NCI-H524 treated with DMSO at 0.1 percent for 48 hours (cell line): Measurements from ENCODE around the gene MAMDC4.

Experiments
- DNase-seq: peaks from one replicate; lab custom pipeline; 2025; lab: John Stamatoyannopoulos, UW

MAMDC4 gene

DNA sequence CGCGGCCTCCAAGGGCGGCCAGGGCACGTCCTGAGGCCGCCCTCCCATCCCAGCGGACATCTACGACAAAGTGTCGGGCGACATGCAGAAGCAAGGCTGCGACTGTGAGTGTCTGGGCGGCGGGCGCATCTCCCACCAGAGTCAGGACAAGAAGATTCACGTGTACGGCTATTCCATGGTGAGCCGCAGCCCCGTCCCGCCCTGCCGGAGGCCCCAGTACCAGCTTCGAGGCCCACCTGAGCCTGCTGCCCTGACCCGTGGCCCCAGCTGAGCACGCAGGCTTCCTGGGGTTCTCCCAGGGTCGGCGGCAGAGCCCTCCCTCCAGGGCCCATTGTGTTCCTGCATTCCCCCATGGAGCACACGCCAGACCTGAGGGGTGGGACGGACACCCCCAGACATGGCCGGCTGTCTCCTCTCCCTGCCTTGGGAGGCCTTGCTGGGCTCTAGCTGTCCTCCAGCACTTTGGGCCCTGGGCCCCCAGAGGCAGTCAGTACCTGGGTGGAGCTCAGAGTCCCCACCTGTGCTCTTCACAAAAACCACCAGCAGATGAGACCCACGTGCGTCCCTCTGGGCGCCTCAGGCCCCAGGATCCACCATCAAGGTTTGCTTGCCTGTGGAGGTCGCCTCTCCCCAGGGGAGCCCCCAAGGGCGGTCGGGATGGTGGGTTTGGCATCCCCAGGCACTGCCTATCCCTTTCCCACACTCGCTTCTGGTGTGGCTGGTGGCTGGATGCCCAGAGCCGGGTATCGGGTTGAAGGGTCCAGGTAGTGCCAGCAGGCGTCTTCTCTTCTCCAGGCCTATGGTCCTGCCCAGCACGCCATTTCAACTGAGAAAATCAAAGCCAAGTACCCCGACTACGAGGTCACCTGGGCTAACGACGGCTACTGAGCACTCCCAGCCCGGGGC, 1.9 kb upstream of the MAMDC4 start:
- DNase-seq, result no peak

- DNase-seq, result no peak
Measured at GRCh38 chr9:136850866-136851775, 1.0 kb upstream of the MAMDC4 start.

DNA sequence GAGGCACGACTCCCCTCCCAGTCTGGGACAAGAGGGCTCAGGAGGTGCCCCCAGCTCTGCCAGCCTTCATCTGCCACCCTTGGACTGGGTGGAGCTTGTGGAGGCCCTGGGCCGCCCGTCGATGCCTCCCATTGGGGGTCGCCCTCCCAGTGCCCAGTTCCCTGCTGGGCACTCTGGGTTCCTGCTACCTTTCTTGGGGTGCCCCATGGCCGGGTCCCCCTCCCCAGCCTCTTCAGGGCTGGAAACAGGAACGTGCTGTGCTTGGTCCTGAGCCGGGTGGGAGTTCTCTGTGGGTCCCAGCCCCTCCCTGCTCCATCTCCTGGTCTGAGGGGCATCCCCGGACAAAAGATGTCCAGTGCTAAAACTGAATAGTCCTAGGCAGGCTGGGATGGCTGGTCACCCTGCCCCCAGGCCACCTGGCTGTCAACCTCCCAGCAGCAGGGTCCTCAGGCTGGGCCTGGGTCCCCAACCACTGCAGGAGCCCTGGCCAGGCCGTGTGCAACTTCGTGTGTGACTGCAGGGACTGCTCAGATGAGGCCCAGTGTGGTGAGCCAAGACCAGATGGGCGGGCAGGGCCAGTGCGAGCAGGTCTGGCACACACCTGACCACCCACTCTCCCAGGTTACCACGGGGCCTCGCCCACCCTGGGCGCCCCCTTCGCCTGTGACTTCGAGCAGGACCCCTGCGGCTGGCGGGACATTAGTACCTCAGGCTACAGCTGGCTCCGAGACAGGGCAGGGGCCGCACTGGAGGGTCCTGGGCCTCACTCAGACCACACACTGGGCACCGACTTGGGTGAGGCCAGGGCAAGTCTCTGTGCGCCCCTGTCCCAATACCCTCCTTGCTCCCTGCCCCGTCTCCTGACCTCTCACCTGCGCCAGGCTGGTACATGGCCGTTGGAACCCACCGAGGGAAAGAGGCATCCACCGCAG, 784 bp downstream of the MAMDC4 start:
- DNase-seq, result no peak

DNA sequence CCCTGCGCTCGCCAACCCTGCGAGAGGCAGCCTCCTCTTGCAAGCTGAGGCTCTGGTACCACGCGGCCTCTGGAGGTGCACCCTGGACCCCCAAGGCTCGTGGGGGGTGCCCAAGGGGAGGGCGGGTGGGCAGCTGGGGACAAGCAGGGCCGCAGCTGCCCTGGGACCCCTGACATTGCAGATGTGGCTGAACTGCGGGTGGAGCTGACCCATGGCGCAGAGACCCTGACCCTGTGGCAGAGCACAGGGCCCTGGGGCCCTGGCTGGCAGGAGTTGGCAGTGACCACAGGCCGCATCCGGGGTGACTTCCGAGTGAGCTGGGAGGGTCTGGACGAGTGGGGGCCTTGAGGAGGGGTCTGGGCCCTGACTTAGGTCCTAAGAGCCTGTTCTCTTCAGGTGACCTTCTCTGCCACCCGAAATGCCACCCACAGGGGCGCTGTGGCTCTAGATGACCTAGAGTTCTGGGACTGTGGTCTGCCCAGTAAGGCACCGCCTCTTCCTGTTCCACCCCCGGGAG, 1.5 kb downstream of the MAMDC4 start:
- no peak for DNase-seq

DNA sequence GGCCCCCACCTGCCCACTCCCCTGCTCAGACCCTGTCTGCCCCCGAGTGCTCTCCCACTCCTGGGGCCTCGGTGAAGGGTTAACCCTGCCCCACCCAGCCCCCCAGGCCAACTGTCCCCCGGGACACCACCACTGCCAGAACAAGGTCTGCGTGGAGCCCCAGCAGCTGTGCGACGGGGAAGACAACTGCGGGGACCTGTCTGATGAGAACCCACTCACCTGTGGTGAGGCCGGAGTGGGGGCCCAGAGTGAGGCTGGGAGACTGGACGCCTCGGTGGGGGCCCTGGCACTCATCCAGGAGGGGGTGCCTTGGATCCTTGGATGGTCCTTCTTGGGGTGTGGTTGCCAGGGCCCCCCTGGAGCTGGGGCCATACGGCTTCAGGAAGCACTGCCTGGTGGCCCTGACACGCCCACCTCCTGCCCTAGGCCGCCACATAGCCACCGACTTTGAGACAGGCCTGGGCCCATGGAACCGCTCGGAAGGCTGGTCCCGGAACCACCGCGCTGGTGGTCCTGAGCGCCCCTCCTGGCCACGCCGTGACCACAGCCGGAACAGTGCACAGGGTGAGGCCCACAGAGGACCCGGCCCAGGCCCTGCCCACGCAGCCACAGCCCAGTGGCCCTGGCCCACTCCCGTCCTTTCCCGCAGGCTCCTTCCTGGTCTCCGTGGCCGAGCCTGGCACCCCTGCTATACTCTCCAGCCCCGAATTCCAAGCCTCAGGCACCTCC, 2.1 kb downstream of the MAMDC4 start:
- no peak for DNase-seq

DNA sequence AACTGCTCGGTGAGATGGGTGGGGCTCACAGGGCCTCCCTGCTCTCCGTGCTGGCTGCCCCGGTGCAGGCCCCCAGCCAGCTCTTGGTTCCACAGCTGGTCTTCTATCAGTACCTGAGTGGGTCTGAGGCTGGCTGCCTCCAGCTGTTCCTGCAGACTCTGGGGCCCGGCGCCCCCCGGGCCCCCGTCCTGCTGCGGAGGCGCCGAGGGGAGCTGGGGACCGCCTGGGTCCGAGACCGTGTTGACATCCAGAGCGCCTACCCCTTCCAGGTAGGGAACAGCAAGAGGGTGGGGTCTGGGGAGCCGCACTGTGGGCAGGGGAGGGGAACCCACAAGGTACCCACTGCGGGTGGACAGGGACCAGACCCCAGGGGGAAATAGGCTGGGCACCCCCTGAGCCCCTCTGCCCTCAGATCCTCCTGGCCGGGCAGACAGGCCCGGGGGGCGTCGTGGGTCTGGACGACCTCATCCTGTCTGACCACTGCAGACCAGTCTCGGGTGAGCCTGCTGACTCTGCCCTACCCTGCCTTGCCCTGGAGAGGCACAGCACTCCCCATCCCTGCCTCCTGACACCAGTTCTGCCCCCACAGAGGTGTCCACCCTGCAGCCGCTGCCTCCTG, 2.8 kb downstream of the MAMDC4 start:
- no peak for DNase-seq

DNA sequence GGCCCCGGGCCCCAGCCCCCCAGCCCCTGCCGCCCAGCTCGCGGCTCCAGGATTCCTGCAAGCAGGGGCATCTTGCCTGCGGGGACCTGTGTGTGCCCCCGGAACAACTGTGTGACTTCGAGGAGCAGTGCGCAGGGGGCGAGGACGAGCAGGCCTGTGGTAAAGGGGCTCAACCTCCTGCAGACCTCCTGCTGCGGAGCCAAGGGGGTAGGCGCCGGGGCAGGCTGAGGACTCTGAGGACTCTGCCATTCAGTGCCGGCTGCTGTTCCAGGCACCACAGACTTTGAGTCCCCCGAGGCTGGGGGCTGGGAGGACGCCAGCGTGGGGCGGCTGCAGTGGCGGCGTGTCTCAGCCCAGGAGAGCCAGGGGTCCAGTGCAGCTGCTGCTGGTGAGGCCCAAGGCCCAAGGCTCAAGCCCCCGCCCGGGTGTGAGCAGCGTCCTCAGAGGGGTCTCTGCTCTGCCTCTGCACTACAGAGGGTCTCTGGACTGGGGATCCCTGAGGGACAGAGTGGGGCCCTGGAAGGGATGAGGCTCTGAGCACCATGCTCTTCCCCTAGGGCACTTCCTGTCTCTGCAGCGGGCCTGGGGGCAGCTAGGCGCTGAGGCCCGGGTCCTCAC, 3.4 kb downstream of the MAMDC4 start:
- DNase-seq, result no peak

DNA sequence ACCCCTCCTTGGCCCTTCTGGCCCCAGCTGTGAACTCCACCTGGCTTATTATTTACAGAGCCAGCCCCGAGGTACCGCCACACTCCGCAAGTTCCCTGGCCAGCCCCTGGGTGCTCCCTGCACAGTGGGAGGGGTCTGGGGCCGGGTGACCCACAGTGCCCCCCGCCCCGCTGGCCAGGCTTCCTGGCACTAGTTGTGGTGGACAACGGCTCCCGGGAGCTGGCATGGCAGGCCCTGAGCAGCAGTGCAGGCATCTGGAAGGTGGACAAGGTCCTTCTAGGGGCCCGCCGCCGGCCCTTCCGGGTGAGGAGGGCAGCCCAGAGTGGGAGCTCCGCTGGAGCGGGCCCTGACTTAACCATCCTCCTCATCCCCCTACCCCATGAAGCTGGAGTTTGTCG, 3.9 kb downstream of the MAMDC4 start:
- no peak for DNase-seq

GRCh38 chr9:136856541-136857141, 4.5 kb downstream of the MAMDC4 start:
- DNase-seq, result no peak

DNA sequence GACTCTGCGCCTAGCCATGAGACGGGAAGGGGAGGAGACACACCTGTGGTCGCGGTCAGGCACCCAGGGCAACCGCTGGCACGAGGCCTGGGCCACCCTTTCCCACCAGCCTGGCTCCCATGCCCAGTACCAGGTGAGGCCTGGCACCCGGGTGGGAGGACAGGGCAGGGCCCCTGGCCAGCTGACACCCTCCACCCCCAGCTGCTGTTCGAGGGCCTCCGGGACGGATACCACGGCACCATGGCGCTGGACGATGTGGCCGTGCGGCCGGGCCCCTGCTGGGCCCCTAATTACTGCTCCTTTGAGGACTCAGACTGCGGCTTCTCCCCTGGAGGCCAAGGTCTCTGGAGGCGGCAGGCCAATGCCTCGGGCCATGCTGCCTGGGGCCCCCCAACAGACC, 5.0 kb downstream of the MAMDC4 start:
- DNase-seq, result no peak

DNA sequence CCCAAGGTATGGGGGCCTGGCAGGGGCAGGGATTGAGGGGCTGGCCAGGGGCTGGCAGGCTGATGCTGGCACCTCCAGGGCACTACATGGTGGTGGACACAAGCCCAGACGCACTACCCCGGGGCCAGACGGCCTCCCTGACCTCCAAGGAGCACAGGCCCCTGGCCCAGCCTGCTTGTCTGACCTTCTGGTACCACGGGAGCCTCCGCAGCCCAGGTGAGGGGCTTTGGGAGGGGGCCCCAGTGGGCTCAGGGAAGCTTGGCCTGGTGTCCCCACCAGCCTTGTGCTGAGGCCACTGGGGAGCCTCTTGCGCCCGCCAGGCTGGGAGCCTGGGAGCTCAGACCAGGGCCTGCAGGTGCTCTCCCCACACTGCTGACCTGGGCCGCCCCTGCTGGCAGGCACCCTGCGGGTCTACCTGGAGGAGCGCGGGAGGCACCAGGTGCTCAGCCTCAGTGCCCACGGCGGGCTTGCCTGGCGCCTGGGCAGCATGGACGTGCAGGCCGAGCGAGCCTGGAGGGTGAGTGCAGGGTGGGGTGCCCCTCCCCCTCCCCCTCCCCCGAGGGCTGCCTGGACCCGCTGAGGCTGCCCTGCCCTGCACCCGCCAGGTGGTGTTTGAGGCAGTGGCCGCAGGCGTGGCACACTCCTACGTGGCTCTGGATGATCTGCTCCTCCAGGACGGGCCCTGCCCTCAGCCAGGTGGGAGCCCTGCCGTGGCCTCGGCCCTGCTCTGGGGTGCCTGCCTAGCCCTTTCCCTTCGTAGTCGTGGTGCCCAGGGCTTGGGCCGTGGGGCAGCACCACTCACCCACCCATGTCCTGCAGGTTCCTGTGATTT, 5.7 kb downstream of the MAMDC4 start:
- no peak for DNase-seq

- no peak for DNase-seq
Measured at GRCh38 chr9:136858452-136858843, 6.3 kb downstream of the MAMDC4 start.

DNA sequence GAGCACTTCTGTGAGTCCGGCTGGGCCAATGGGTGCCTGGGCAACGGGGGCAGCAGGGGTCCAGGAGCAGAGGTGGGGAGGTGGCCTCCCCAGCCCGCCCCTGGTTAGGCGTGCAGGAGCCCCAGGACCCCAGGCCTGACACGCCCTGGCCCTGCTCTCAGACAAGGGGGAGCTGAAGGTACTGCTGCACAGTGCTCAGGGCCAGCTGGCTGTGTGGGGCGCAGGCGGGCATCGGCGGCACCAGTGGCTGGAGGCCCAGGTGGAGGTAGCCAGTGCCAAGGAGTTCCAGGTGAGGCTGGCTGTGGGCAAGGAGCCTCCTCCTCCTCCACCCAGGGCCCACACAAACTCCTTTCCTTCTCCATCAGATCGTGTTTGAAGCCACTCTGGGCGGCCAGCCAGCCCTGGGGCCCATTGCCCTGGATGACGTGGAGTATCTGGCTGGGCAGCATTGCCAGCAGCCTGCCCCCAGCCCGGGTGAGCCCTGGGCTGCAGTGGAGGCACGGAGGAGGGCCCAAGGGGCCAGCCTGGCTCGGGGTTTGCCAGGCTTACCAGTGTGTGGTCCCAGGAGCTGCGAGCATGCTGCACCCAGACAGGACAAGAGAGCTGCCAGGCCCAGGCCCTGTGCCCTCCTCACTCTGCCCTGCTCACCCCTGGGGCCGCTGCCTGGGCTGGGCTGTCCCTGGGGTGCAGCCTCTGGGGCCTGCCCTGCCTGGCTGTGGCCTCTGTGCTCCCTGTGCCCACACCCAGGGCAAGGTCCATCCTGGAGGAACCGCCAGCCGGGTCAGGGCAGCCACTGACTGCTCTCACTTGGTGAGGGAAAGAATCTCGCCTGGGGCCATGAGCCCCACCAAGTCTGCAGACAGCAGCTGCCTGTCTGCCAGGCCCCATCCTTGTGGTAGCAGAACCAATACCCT, 7.0 kb downstream of the MAMDC4 start:
- DNase-seq, result no peak

- DNase-seq, result no peak
Measured at GRCh38 chr9:136860529-136860928, 8.4 kb downstream of the MAMDC4 start.

- DNase-seq, result no peak
Measured at GRCh38 chr9:136860933-136861873, 9.1 kb downstream of the MAMDC4 start.

DNA sequence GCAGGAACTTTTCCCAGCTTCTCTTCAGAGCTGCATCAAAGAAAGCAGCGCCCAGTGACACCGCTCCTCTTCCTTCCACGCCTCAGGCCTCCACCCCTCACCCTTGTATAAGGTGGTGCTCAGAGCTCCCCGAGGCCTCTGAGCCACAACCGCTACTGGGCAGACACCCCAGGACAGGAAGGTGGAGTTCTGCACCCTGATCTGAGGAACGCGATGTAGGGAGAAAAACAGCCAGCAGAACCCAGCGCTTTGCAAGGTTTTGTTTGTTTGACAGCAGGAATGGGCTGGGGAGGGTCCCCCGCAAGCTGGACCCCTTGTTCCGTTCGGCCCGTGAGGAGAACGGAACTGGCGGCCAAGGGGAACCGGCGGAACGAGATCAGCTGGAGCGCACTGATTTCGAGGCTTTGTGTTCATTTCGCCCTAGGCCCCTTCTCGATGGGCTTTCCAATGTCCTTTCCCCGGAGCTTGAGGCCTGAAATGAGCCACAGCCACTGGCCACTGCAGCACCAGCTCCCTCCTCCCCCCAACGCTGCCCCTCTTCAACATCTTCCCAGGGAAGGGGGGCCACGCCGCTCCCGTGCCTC, 9.8 kb downstream of the MAMDC4 start:
- no peak for DNase-seq
